ENCODE results near the gene ROR1.

DNA sequence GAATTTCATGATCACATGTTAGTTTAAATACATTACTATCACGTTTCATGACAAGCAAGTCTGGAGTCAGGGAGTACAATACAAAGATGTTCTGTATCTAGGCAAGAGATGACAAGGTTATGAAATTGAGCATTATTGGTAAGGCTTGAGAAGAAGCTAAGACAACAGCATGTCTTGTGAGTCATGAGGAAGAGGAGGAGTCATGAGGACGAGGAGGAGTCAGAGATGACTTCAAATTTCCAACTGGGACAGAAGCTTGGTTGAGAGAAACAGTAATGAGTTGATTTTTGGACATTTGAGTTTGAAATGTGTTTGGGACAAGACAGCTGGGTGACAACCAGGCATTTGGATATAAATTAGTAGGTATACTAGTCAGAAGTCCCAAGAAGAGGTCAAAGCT, 425.3 kb downstream of the ROR1 start:
- TF ChIP-seq, protein P1, sequence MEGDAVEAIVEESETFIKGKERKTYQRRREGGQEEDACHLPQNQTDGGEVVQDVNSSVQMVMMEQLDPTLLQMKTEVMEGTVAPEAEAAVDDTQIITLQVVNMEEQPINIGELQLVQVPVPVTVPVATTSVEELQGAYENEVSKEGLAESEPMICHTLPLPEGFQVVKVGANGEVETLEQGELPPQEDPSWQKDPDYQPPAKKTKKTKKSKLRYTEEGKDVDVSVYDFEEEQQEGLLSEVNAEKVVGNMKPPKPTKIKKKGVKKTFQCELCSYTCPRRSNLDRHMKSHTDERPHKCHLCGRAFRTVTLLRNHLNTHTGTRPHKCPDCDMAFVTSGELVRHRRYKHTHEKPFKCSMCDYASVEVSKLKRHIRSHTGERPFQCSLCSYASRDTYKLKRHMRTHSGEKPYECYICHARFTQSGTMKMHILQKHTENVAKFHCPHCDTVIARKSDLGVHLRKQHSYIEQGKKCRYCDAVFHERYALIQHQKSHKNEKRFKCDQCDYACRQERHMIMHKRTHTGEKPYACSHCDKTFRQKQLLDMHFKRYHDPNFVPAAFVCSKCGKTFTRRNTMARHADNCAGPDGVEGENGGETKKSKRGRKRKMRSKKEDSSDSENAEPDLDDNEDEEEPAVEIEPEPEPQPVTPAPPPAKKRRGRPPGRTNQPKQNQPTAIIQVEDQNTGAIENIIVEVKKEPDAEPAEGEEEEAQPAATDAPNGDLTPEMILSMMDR (conservative IDR thresholded peaks at IDR 0.05 in 1 of 2, IDR thresholded peaks at IDR 0.05 in 1 of 2; ENCODE audit: low read depth in 1 of 2, low read length in 2 of 2) = no peak
- TF ChIP-seq EZH2 (IDR thresholded peaks at IDR 0.05; ENCODE audit: low read length, missing control alignments) = no peak
